Ectodermal cell (in vitro differentiated cells): ENCODE results near the gene HCAR3.
"Not testable (repeated sequence)": the region's sequence is repeated elsewhere in the genome, so short reads cannot be mapped to it uniquely, and the experiment has no call there.

Experiments used
- H3K27ac ChIP-seq: 2 replicates; pipeline ENCODE4 v1.7.0; 2013; ENCODE audit warnings: mild to moderate bottlenecking, low read depth, low read length; ENCODE audit not compliant: insufficient read depth, poor library complexity, severe bottlenecking
- H3K27me3 ChIP-seq: 2 replicates; pipeline ENCODE4 v1.7.0; 2013; ENCODE audit warnings: mild to moderate bottlenecking, low read length; ENCODE audit not compliant: insufficient read depth, control insufficient read depth, poor library complexity, severe bottlenecking
- H3K36me3 ChIP-seq: one replicate; pipeline ENCODE4 v1.7.0; 2013; ENCODE audit warnings: low read length; ENCODE audit not compliant: control insufficient read depth, insufficient read depth
- H3K4me1 ChIP-seq: one replicate; pipeline ENCODE4 v1.7.0; 2013; ENCODE audit warnings: low read length; ENCODE audit not compliant: control insufficient read depth, insufficient read depth
- H3K4me3 ChIP-seq: 2 replicates; pipeline ENCODE4 v1.7.0; 2013; ENCODE audit warnings: low read depth, low read length, control low read depth; ENCODE audit not compliant: insufficient read depth
- H3K9me3 ChIP-seq: 2 replicates; pipeline ENCODE4 v1.7.0; 2013; ENCODE audit warnings: mild to moderate bottlenecking, low read length, moderate library complexity; ENCODE audit not compliant: control insufficient read depth
- WGBS, 2 experiments: methylation state at CpG; one replicate each; pipeline ENCODE4 v1.1.7; 2013; ENCODE audit warnings: missing lambda C conversion rate in 2 of 2; 5-methylcytosine and 5-hydroxymethylcytosine counted together

Gene HCAR3

GRCh38 chr12:122721057-122721545, 4.5 kb upstream of the HCAR3 start:
- Histone ChIP-seq H3K9me3 (no peaks in the 10 kb centered on the region), H3K4me1 (no peaks in the 10 kb centered on the region), H3K4me3 (no peak overlapping the region), H3K27ac (no peak overlapping the region), H3K27me3 (no peaks in the 10 kb centered on the region), H3K36me3 (no peaks in the 10 kb centered on the region)
- WGBS, 2 experiments: 95% methylated on average over 8 to 11 of the region's 11 CpGs

- 95 to 98% methylated on average over 6 of the region's 6 CpGs for WGBS, 2 experiments
- H3K9me3 ChIP-seq: not testable (repeated sequence)
Measured at GRCh38 chr12:122715211-122715610, 1.4 kb downstream of the HCAR3 start.

GRCh38 chr12:122713491-122714188, 3.0 kb downstream of the HCAR3 start:
- not testable (repeated sequence) for H3K27ac ChIP-seq, H3K27me3 ChIP-seq, H3K4me1 ChIP-seq, H3K4me3 ChIP-seq, H3K36me3 ChIP-seq, H3K9me3 ChIP-seq
- WGBS, 2 experiments: 95 to 97% methylated on average over 3 of the region's 10 CpGs

More at GRCh38 chr12:122715211-122715610, 1.4 kb downstream of the HCAR3 start:
- H3K27ac ChIP-seq, H3K4me3 ChIP-seq, H3K27me3 ChIP-seq, H3K4me1 ChIP-seq, H3K36me3 ChIP-seq: not testable (repeated sequence)

GRCh38 chr12:122711266-122711665, 5.3 kb downstream of the HCAR3 start:
- 83 to 90% methylated on average over 1 of the region's 1 CpG for WGBS, 2 experiments
- H3K36me3 ChIP-seq, H3K4me1 ChIP-seq, H3K4me3 ChIP-seq, H3K27ac ChIP-seq, H3K9me3 ChIP-seq, H3K27me3 ChIP-seq: not testable (repeated sequence)

GRCh38 chr12:122710341-122710740, 6.3 kb downstream of the HCAR3 start:
- 89 to 94% methylated on average over 2 of the region's 2 CpGs for WGBS, 2 experiments
- H3K27ac ChIP-seq, H3K9me3 ChIP-seq, H3K27me3 ChIP-seq, H3K4me1 ChIP-seq, H3K4me3 ChIP-seq, H3K36me3 ChIP-seq: not testable (repeated sequence)

- H3K4me3 ChIP-seq, H3K9me3 ChIP-seq, H3K27ac ChIP-seq, H3K4me1 ChIP-seq, H3K27me3 ChIP-seq, H3K36me3 ChIP-seq: not testable (repeated sequence)
- WGBS, 2 experiments: no CpG with 5 or more reads among the region's 3 CpGs
Measured at GRCh38 chr12:122709287-122709686, 7.3 kb downstream of the HCAR3 start.

- H3K36me3 ChIP-seq, H3K27me3 ChIP-seq, H3K4me1 ChIP-seq, H3K27ac ChIP-seq, H3K4me3 ChIP-seq, H3K9me3 ChIP-seq: not testable (repeated sequence)
- 100% methylated on average over 1 of the region's 3 CpGs; no CpG with 5 or more reads in 1 of the 2 experiments for WGBS, 2 experiments
Measured at GRCh38 chr12:122703841-122704240, 12.8 kb downstream of the HCAR3 start.

GRCh38 chr12:122702890-122703611, 13.6 kb downstream of the HCAR3 start, which contains the start of gene HCAR2:
Gene HCAR2 (minus strand): TSS chr12:122703357. CDS start chr12:122703283, 74 bp downstream.
- H3K36me3 ChIP-seq, H3K9me3 ChIP-seq, H3K4me1 ChIP-seq, H3K4me3 ChIP-seq, H3K27ac ChIP-seq, H3K27me3 ChIP-seq: not testable (repeated sequence)
- 95% methylated on average over 21 to 22 of the region's 22 CpGs for WGBS, 2 experiments

- H3K4me3 ChIP-seq, H3K9me3 ChIP-seq, H3K27ac ChIP-seq, H3K4me1 ChIP-seq, H3K27me3 ChIP-seq, H3K36me3 ChIP-seq: not testable (repeated sequence)
- 88 to 92% methylated on average over 4 of the region's 4 CpGs for WGBS, 2 experiments
Measured at GRCh38 chr12:122701481-122701880, 15.1 kb downstream of the HCAR3 start.

GRCh38 chr12:122700038-122700710, 16.4 kb downstream of the HCAR3 start:
- not testable (repeated sequence) for H3K4me3 ChIP-seq, H3K9me3 ChIP-seq, H3K27ac ChIP-seq, H3K36me3 ChIP-seq, H3K4me1 ChIP-seq, H3K27me3 ChIP-seq
- WGBS, 2 experiments: 80% methylated on average over 1 of the region's 9 CpGs; no CpG with 5 or more reads in 1 of the 2 experiments
